ENCODE measurements around the gene RPS15. TPM values are rescaled to one million over a fixed set of nuclear protein-coding genes. Genes with fewer than 3 reads are reported as not detected.

The RPS15 gene
- total RNA-seq, 1 experiment from 2014 or later: 1,862 TPM

- no TSS peak for BruUV-seq (replicated peaks)
- Histone ChIP-seq H3K4me1 (ENCODE audit: control insufficient read depth in 1 of 2, insufficient read depth in 2 of 2, low read length in 2 of 2) (peaks cover 20 to 50% of the 10 kb centered on the region in 2 experiments), H3K9ac (ENCODE audit: low read length) (peak within 1 kb of the TSS; percentile 99), H3K9me3 (ENCODE audit: control insufficient read depth in 1 of 2, insufficient read depth in 1 of 2, low read depth in 1 of 2, low read length in 2 of 2) (no peaks in the 10 kb centered on the region), H2AFZ (ENCODE audit: low read depth, low read length, poor library complexity, severe bottlenecking) (no peak within 1 kb of the TSS), H3K9me2 (ENCODE audit: insufficient read depth) (no peaks in the 10 kb centered on the region), H3K36me3 (ENCODE audit: control insufficient read depth in 1 of 2, insufficient read depth in 2 of 2, low read length in 2 of 2) (peaks cover 2 to 33% of the 10 kb centered on the region in 2 experiments; a peak in 2 of 4 replicates), H3K27me3 (ENCODE audit: insufficient read depth, low read length) (no peaks in the 10 kb centered on the region), H3K27ac (ENCODE audit: low read depth, low read length) (peak within 1 kb of the TSS; percentile 98), H4K20me1 (ENCODE audit: insufficient read depth) (peaks cover 28% of the 10 kb centered on the region; the same call in 1 of the 2 replicates), H3K4me2 (ENCODE audit: low read length) (peak within 1 kb of the TSS; percentile 86), H3K79me2 (ENCODE audit: insufficient read depth, low read length) (peaks cover 50% of the 10 kb centered on the region), H3K4me3 (replicated peaks in 1 of 2; ENCODE audit: low read depth in 1 of 2, low read length in 2 of 2) (peak within 1 kb of the TSS; percentile 59 to 68)
- TF ChIP-seq FOSL1 (IDR thresholded peaks at IDR 0.05; ENCODE audit: low read depth) (no peak), POLR2AphosphoS5 (IDR thresholded peaks at IDR 0.05; ENCODE audit: low read depth, low read length) (0 out of 2 replicates have a peak, but pooled peaks have one; percentile 6), POLR2A (IDR thresholded peaks at IDR 0.05; ENCODE audit: borderline replicate concordance, extremely low read depth, insufficient read depth, insufficient read length) (no peak), ZFX (IDR thresholded peaks at IDR 0.05) (peak; percentile 50; the same call in 1 of the 2 replicates)
- POLR2A ChIA-PET: no interaction called here
- CTCF ChIA-PET: no interaction called here
- DNase-seq (ENCODE audit: low read depth, low spot score) (no peak), ATAC-seq (peak; percentile 26)
- RAD21 ChIA-PET (ENCODE audit: low non-redundant PET in 1 of 2, low total read pairs in 2 of 2, uncharacterized antibody in 2 of 2, unreplicated experiment in 2 of 2): no interaction called here
- intact Hi-C loops (cut with micrococcal nuclease): loop anchor here (10.0 kb wide), 1 partner anchor 133 kb away; the partner anchor contains the start of gene FAM174C
Measured at GRCh38 chr19:1407528-1408299, 30.5 kb upstream of the RPS15 start, which contains the start of gene DAZAP1. Gene DAZAP1, plus strand, starts transcription at chr19:1407586. Its CDS starts 188 bp downstream, at chr19:1407774.

GRCh38 chr19:1408300-1409203 is 29.6 kb upstream of the RPS15 start:
- Histone ChIP-seq H3K27me3 (ENCODE audit: insufficient read depth, low read length) (no peaks in the 10 kb centered on the region), H3K9ac (ENCODE audit: low read length) (peak overlapping the region; percentile 99), H3K4me3 (replicated peaks in 1 of 2; ENCODE audit: low read depth in 1 of 2, low read length in 2 of 2) (peak overlapping the region; percentile 59 to 68), H3K36me3 (ENCODE audit: control insufficient read depth in 1 of 2, insufficient read depth in 2 of 2, low read length in 2 of 2) (peaks cover 2 to 41% of the 10 kb centered on the region in 2 experiments; a peak in 2 of 4 replicates), H3K4me1 (ENCODE audit: control insufficient read depth in 1 of 2, insufficient read depth in 2 of 2, low read length in 2 of 2) (peaks cover 19 to 50% of the 10 kb centered on the region in 2 experiments), H3K9me3 (ENCODE audit: control insufficient read depth in 1 of 2, insufficient read depth in 1 of 2, low read depth in 1 of 2, low read length in 2 of 2) (no peaks in the 10 kb centered on the region), H3K4me2 (ENCODE audit: low read length) (peak overlapping the region; percentile 78), H3K79me2 (ENCODE audit: insufficient read depth, low read length) (peaks cover 59% of the 10 kb centered on the region), H4K20me1 (ENCODE audit: insufficient read depth) (peaks cover 28% of the 10 kb centered on the region; the same call in 1 of the 2 replicates), H3K27ac (ENCODE audit: low read depth, low read length) (peak overlapping the region; percentile 98), H3K9me2 (ENCODE audit: insufficient read depth) (no peaks in the 10 kb centered on the region), H2AFZ (ENCODE audit: low read depth, low read length, poor library complexity, severe bottlenecking) (no peak overlapping the region)
- TF ChIP-seq MAX (IDR thresholded peaks at IDR 0.05): peak; percentile 53; the same call in 1 of the 2 replicates
- no peak for TF ChIP-seq EZH2 (IDR thresholded peaks at IDR 0.05)
- 0 out of 2 replicates have a peak, but pooled peaks have one; percentile 5 for TF ChIP-seq POLR2AphosphoS5 (IDR thresholded peaks at IDR 0.05; ENCODE audit: low read depth, low read length)
- TF ChIP-seq JUND (IDR thresholded peaks at IDR 0.05): no peak
- TF ChIP-seq REST (IDR thresholded peaks at IDR 0.05; ENCODE audit: low read depth): no peak
- no peak for TF ChIP-seq POLR2A (IDR thresholded peaks at IDR 0.05; ENCODE audit: borderline replicate concordance, extremely low read depth, insufficient read depth, insufficient read length)
- ATAC-seq: no peak
- TSS peak; percentile 69 for BruUV-seq (replicated peaks)
- ChIA-PET POLR2A (no interaction called here), CTCF (no interaction called here), RAD21 (ENCODE audit: low non-redundant PET in 1 of 2, low total read pairs in 2 of 2, uncharacterized antibody in 2 of 2, unreplicated experiment in 2 of 2) (no interaction called here)
- intact Hi-C loops (cut with micrococcal nuclease): loop anchor here (10.0 kb wide), 1 partner anchor 134 kb away; the partner anchor contains the start of gene FAM174C
- no peak for DNase-seq (ENCODE audit: low read depth, low spot score)
